CD4-positive, alpha-beta T cell treated with Interleukin-4 for 4 hours (primary cell): ENCODE results near the gene ZNF234.
"Not testable (repeated sequence)": the region's sequence is repeated elsewhere in the genome, so short reads cannot be mapped to it uniquely, and the experiment has no call there.

ENCODE experiments used
- DNase-seq: peaks from one replicate; pipeline ENCODE4 v3.0.0-alpha.2; 2020

The ZNF234 gene

GRCh38 chr19:44141191-44142058 is at the start of gene ZNF234:
ZNF234 (plus strand) TSS chr19:44141554; CDS start chr19:44144633, 3,079 bp downstream.
- DNase-seq, result peak; percentile 80

GRCh38 chr19:44092108-44092507 is 49.2 kb upstream of the ZNF234 start:
- no peak for DNase-seq

- DNase-seq, result peak; percentile 87
Measured at GRCh38 chr19:44093931-44094765, 47.2 kb upstream of the ZNF234 start, which contains the start of gene ZNF224. ZNF224 (plus strand) TSS chr19:44094361; CDS start chr19:44097874, 3,513 bp downstream.

GRCh38 chr19:44107751-44108150 is 33.6 kb upstream of the ZNF234 start:
- DNase-seq, result no peak

- DNase-seq, result no peak
Measured at GRCh38 chr19:44109458-44109857, 31.9 kb upstream of the ZNF234 start.

- DNase-seq, result no peak
Measured at GRCh38 chr19:44111910-44112463, 29.4 kb upstream of the ZNF234 start.

GRCh38 chr19:44112802-44113137 is 28.6 kb upstream of the ZNF234 start:
- DNase-seq, result no peak

GRCh38 chr19:44113138-44113783 is 28.1 kb upstream of the ZNF234 start, which contains the start of gene ZNF225:
ZNF225 (plus strand) TSS chr19:44113399; CDS start chr19:44115828, 2,429 bp downstream.
- DNase-seq, result peak; percentile 94

GRCh38 chr19:44113784-44114390 is 27.5 kb upstream of the ZNF234 start:
- DNase-seq, result no peak

GRCh38 chr19:44121162-44121561 is 20.2 kb upstream of the ZNF234 start:
- not testable (repeated sequence) for DNase-seq

- DNase-seq, result no peak
Measured at GRCh38 chr19:44131955-44132354, 9.4 kb upstream of the ZNF234 start.

- no peak for DNase-seq
Measured at GRCh38 chr19:44142059-44142433, 692 bp downstream of the ZNF234 start.

GRCh38 chr19:44149776-44150175 is 8.4 kb downstream of the ZNF234 start:
- no peak for DNase-seq

- no peak for DNase-seq
Measured at GRCh38 chr19:44151491-44151890, 10.1 kb downstream of the ZNF234 start.

GRCh38 chr19:44156475-44156874 is 15.1 kb downstream of the ZNF234 start:
- no peak for DNase-seq

- DNase-seq, result no peak
Measured at GRCh38 chr19:44163789-44164188, 22.4 kb downstream of the ZNF234 start.

- no peak for DNase-seq
Measured at GRCh38 chr19:44164327-44164672, 22.9 kb downstream of the ZNF234 start.

GRCh38 chr19:44164673-44165512 is 23.5 kb downstream of the ZNF234 start, which contains the start of gene ZNF226:
ZNF226 (plus strand) TSS chr19:44165100; CDS start chr19:44170081, 4,981 bp downstream.
- peak; percentile 93 for DNase-seq

- not testable (repeated sequence) for DNase-seq
Measured at GRCh38 chr19:44170660-44171059, 29.3 kb downstream of the ZNF234 start.

- DNase-seq, result no peak
Measured at GRCh38 chr19:44176590-44176989, 35.2 kb downstream of the ZNF234 start.

GRCh38 chr19:44180968-44181367 is 39.6 kb downstream of the ZNF234 start:
- DNase-seq, result no peak
